ENCODE measurements around the gene SCN5A.

SCN5A gene

DNA sequence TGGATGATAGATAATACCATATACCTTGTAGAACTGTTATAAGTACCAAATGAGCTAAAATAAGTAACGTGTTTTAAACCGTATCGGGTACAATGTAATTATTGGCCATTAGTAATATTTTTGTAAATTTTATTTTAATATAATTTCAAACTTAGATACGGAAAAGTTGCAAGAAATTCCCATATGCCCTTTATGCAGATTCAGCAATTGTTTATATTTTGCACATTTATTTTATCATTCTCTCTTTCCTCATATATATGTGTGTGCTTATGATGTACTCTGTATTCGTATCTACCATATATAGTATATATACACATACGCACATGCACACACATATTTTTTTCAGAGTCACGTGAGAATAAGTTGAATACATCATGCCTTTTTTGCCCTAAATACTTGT is 114.9 kb downstream of the SCN5A start:
- H3K36me3 ChIP-seq (ENCODE audit: control insufficient read depth in 4 of 4, insufficient read depth in 4 of 4, low read length in 3 of 4): peaks cover 2 to 16% (median 4%) of the 10 kb centered on the region in 4 experiments
- H3K27ac ChIP-seq (ENCODE audit: insufficient read depth in 1 of 2, low read depth in 1 of 2, low read length in 2 of 2, poor library complexity in 1 of 2, severe bottlenecking in 2 of 2): no peak overlapping the region
- H3K4me3 ChIP-seq (ENCODE audit: control insufficient read depth in 1 of 7, extremely low read depth in 1 of 7, insufficient read depth in 4 of 7, low read depth in 2 of 7, low read length in 6 of 7): no peak overlapping the region
- WGBS (ENCODE audit: insufficient coverage): no CpG with 5 or more reads among the region's 7 CpGs
- H3K4me1 ChIP-seq (ENCODE audit: control extremely low read depth in 1 of 4, control insufficient read depth in 4 of 4, insufficient read depth in 4 of 4, low read length in 3 of 4): no peaks in the 10 kb centered on the region
- H3K27me3 ChIP-seq (replicated peaks in 2 of 5; ENCODE audit: control insufficient read depth in 4 of 5, insufficient read depth in 5 of 5, low read length in 4 of 5): no peaks in the 10 kb centered on the region
- H3K9me3 ChIP-seq (ENCODE audit: control extremely low read depth in 1 of 5, control insufficient read depth in 4 of 5, insufficient read depth in 2 of 5, low read depth in 1 of 5, low read length in 4 of 5): peaks cover 0 to 7% (median 0%) of the 10 kb centered on the region in 5 experiments
- POLR2A ChIA-PET: no interaction called here
- no peak for DNase-seq
- CTCF ChIA-PET: interaction anchor here (2.1 kb wide), 1 partner anchor 13 kb away, joined by 7 read pairs; no protein-coding TSS in a partner anchor

DNA sequence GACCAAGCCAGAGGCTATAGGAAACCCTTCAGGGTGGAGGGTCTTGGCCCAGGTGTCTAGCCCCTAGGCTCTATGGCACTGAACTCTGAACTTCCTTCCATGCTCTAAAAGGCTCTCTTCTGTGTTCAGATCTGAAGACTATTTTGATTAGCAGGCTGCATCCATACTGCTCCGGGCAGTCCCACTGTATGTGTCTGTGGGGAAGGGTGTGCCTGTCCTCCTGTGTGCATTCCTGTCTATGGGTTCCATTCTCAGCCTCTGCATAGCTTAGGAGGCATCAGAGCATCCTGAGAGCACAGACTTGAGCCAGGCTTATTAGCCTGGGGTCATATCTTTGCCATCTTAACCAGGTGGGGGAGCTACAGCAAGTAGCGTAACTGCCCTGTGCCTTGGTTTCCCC is 115.3 kb downstream of the SCN5A start:
- 100% methylated on average over 1 of the region's 2 CpGs for WGBS (ENCODE audit: insufficient coverage)
- Histone ChIP-seq H3K27ac (ENCODE audit: insufficient read depth in 1 of 2, low read depth in 1 of 2, low read length in 2 of 2, poor library complexity in 1 of 2, severe bottlenecking in 2 of 2) (no peak overlapping the region), H3K9me3 (ENCODE audit: control extremely low read depth in 1 of 5, control insufficient read depth in 4 of 5, insufficient read depth in 2 of 5, low read depth in 1 of 5, low read length in 4 of 5) (peaks cover 0 to 7% (median 0%) of the 10 kb centered on the region in 5 experiments), H3K27me3 (replicated peaks in 2 of 5; ENCODE audit: control insufficient read depth in 4 of 5, insufficient read depth in 5 of 5, low read length in 4 of 5) (no peaks in the 10 kb centered on the region), H3K36me3 (ENCODE audit: control insufficient read depth in 4 of 4, insufficient read depth in 4 of 4, low read length in 3 of 4) (peaks cover 0 to 16% (median 4%) of the 10 kb centered on the region in 4 experiments), H3K4me3 (ENCODE audit: control insufficient read depth in 1 of 7, extremely low read depth in 1 of 7, insufficient read depth in 4 of 7, low read depth in 2 of 7, low read length in 6 of 7) (no peak overlapping the region), H3K4me1 (ENCODE audit: control extremely low read depth in 1 of 4, control insufficient read depth in 4 of 4, insufficient read depth in 4 of 4, low read length in 3 of 4) (no peaks in the 10 kb centered on the region)
- ChIA-PET CTCF (interaction anchor here (2.1 kb wide), 1 partner anchor 13 kb away, joined by 7 read pairs; no protein-coding TSS in a partner anchor), POLR2A (no interaction called here)
- no peak for DNase-seq

DNA sequence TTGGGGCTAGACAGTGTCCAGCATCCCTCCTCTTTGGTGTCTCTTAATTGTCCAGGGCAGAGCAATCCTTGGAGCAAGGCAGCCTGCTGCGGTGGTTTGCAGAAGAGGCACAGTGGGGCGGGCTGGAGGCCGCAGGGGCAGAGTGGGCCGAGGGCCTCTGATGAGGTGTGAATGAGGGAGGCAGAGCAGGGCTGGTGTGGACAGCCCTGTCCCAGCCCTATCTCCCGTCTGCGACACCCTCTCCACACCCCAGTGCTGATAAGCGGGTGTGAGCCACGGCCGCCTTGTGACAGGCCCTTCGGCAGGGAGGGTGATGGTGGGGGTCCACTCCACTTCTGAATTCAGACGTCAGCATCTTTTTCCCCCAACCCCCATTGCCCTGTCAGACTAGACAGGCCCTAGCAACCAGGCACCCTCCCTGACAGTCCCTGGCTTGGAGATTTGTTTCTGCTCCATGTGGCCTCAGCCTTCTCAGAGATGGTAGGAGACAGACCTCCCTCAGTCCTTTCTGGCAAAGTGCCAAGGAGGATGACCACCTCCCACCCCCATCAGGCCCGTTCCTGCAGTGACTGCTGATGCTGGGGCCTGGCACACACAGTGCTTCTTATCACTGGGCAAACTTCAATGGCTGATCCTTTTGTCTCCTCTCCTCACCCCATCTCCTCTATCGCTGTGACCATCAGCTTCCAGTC is 116.1 kb downstream of the SCN5A start:
- WGBS (ENCODE audit: insufficient coverage): 100% methylated on average over 8 of the region's 13 CpGs
- Histone ChIP-seq H3K4me3 (ENCODE audit: control insufficient read depth in 1 of 7, extremely low read depth in 1 of 7, insufficient read depth in 4 of 7, low read depth in 2 of 7, low read length in 6 of 7) (no peak overlapping the region), H3K4me1 (ENCODE audit: control extremely low read depth in 1 of 4, control insufficient read depth in 4 of 4, insufficient read depth in 4 of 4, low read length in 3 of 4) (no peaks in the 10 kb centered on the region), H3K27me3 (replicated peaks in 2 of 5; ENCODE audit: control insufficient read depth in 4 of 5, insufficient read depth in 5 of 5, low read length in 4 of 5) (no peaks in the 10 kb centered on the region), H3K36me3 (ENCODE audit: control insufficient read depth in 4 of 4, insufficient read depth in 4 of 4, low read length in 3 of 4) (peaks cover 2 to 16% (median 5%) of the 10 kb centered on the region in 4 experiments), H3K9me3 (ENCODE audit: control extremely low read depth in 1 of 5, control insufficient read depth in 4 of 5, insufficient read depth in 2 of 5, low read depth in 1 of 5, low read length in 4 of 5) (peaks cover 0 to 7% (median 0%) of the 10 kb centered on the region in 5 experiments), H3K27ac (ENCODE audit: insufficient read depth in 1 of 2, low read depth in 1 of 2, low read length in 2 of 2, poor library complexity in 1 of 2, severe bottlenecking in 2 of 2) (no peak overlapping the region)
- ChIA-PET CTCF (interaction anchor here (2.1 kb wide), 1 partner anchor 12 kb away, joined by 7 read pairs; no protein-coding TSS in a partner anchor), POLR2A (no interaction called here)
- DNase-seq: no peak

DNA sequence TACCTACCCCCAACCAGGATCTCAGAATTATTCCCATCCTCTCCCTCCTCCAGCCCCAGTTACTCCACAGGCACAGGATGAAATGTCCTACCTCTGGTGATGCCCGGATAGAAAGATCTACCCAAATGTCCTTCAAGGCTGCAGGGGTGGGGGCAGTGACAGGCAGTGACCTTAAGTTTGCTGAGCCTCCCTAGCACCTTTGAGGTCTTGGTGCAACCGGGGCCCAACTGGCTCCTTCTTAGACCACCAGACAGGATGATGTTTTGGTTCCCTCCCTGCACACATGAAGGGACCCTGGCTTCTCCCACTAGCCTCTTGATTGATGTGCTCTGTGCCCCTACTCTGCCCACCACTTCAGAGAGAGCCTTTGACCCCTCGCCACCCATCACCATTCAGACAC is 117.0 kb downstream of the SCN5A start:
- CTCF ChIA-PET: no interaction called here
- Histone ChIP-seq H3K27me3 (replicated peaks in 2 of 5; ENCODE audit: control insufficient read depth in 4 of 5, insufficient read depth in 5 of 5, low read length in 4 of 5) (no peaks in the 10 kb centered on the region), H3K27ac (ENCODE audit: insufficient read depth in 1 of 2, low read depth in 1 of 2, low read length in 2 of 2, poor library complexity in 1 of 2, severe bottlenecking in 2 of 2) (no peak overlapping the region), H3K36me3 (ENCODE audit: control insufficient read depth in 4 of 4, insufficient read depth in 4 of 4, low read length in 3 of 4) (peaks cover 3 to 18% (median 9%) of the 10 kb centered on the region in 4 experiments), H3K9me3 (ENCODE audit: control extremely low read depth in 1 of 5, control insufficient read depth in 4 of 5, insufficient read depth in 2 of 5, low read depth in 1 of 5, low read length in 4 of 5) (peaks cover 0 to 7% (median 0%) of the 10 kb centered on the region in 5 experiments), H3K4me1 (ENCODE audit: control extremely low read depth in 1 of 4, control insufficient read depth in 4 of 4, insufficient read depth in 4 of 4, low read length in 3 of 4) (no peaks in the 10 kb centered on the region), H3K4me3 (ENCODE audit: control insufficient read depth in 1 of 7, extremely low read depth in 1 of 7, insufficient read depth in 4 of 7, low read depth in 2 of 7, low read length in 6 of 7) (no peak overlapping the region)
- no peak for DNase-seq
- POLR2A ChIA-PET: no interaction called here
- WGBS (ENCODE audit: insufficient coverage): 100% methylated on average over 1 of the region's 3 CpGs

DNA sequence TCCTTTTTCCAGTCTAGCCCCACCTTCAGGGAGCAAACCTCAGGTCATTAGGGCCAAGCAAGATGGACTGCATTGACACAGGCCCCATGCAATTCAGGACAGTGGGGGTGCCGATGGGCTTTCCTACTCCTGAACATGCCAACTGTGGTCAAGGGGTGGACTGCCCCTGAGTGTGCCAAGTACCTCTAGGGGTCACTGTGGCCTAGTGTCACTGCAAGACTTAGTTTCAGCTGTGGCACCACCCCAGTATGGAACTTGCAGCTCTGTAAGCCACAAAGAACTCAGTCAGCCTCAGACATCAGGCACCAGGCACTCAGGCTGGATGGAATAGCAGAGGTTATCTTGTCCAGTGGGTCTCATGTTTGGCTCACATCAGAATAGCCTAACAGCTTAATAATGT is 121.0 kb downstream of the SCN5A start:
- Histone ChIP-seq H3K4me3 (ENCODE audit: control insufficient read depth in 1 of 7, extremely low read depth in 1 of 7, insufficient read depth in 4 of 7, low read depth in 2 of 7, low read length in 6 of 7) (no peak overlapping the region), H3K27ac (ENCODE audit: insufficient read depth in 1 of 2, low read depth in 1 of 2, low read length in 2 of 2, poor library complexity in 1 of 2, severe bottlenecking in 2 of 2) (no peak overlapping the region), H3K27me3 (replicated peaks in 2 of 5; ENCODE audit: control insufficient read depth in 4 of 5, insufficient read depth in 5 of 5, low read length in 4 of 5) (no peaks in the 10 kb centered on the region), H3K4me1 (ENCODE audit: control extremely low read depth in 1 of 4, control insufficient read depth in 4 of 4, insufficient read depth in 4 of 4, low read length in 3 of 4) (no peaks in the 10 kb centered on the region), H3K36me3 (ENCODE audit: control insufficient read depth in 4 of 4, insufficient read depth in 4 of 4, low read length in 3 of 4) (peaks cover 7 to 33% (median 22%) of the 10 kb centered on the region in 4 experiments), H3K9me3 (ENCODE audit: control extremely low read depth in 1 of 5, control insufficient read depth in 4 of 5, insufficient read depth in 2 of 5, low read depth in 1 of 5, low read length in 4 of 5) (no peaks in the 10 kb centered on the region)
- DNase-seq: peak in 1 of 3 donors; percentile 2
- POLR2A ChIA-PET: no interaction called here
- no CpG with 5 or more reads among the region's 1 CpG for WGBS (ENCODE audit: insufficient coverage)
- CTCF ChIA-PET: interaction anchor here (0.7 kb wide), 1 partner anchor 153 kb away, joined by 3 read pairs; no protein-coding TSS in a partner anchor

DNA sequence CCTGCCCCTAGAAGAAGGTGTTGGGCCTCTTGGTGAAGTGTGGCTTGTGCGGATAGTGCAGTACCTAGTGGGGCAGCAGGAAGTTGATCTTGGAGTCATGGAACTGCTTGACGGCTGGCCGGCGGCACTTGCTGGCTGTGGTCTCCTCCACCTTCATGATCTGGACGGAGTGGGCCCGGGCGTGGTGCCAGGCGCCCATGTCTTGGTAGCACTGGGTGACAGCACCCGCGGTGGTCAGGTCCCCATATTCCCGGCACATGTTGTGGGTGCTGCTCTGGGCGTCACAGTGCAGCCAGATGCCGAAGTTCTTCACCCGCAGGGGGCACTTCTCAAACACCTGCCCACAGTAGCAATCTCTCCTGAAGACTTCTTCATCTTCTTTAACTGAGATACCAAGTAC is 122.7 kb downstream of the SCN5A start:
- no peaks in the 10 kb centered on the region for H3K27me3 ChIP-seq (replicated peaks in 2 of 5; ENCODE audit: control insufficient read depth in 4 of 5, insufficient read depth in 5 of 5, low read length in 4 of 5)
- no peak overlapping the region for H3K27ac ChIP-seq (ENCODE audit: insufficient read depth in 1 of 2, low read depth in 1 of 2, low read length in 2 of 2, poor library complexity in 1 of 2, severe bottlenecking in 2 of 2)
- H3K36me3 ChIP-seq (ENCODE audit: control insufficient read depth in 4 of 4, insufficient read depth in 4 of 4, low read length in 3 of 4): peaks cover 7 to 37% (median 24%) of the 10 kb centered on the region in 4 experiments
- CTCF ChIA-PET: interaction anchor here (6.7 kb wide), 1 partner anchor 126 kb away, joined by 42 read pairs; no protein-coding TSS in a partner anchor
- H3K4me3 ChIP-seq (ENCODE audit: control insufficient read depth in 1 of 7, extremely low read depth in 1 of 7, insufficient read depth in 4 of 7, low read depth in 2 of 7, low read length in 6 of 7): no peak overlapping the region
- H3K4me1 ChIP-seq (ENCODE audit: control extremely low read depth in 1 of 4, control insufficient read depth in 4 of 4, insufficient read depth in 4 of 4, low read length in 3 of 4): no peaks in the 10 kb centered on the region
- no peak for DNase-seq
- WGBS (ENCODE audit: insufficient coverage): 97% methylated on average over 10 of the region's 14 CpGs
- POLR2A ChIA-PET: no interaction called here
- H3K9me3 ChIP-seq (ENCODE audit: control extremely low read depth in 1 of 5, control insufficient read depth in 4 of 5, insufficient read depth in 2 of 5, low read depth in 1 of 5, low read length in 4 of 5): no peaks in the 10 kb centered on the region

DNA sequence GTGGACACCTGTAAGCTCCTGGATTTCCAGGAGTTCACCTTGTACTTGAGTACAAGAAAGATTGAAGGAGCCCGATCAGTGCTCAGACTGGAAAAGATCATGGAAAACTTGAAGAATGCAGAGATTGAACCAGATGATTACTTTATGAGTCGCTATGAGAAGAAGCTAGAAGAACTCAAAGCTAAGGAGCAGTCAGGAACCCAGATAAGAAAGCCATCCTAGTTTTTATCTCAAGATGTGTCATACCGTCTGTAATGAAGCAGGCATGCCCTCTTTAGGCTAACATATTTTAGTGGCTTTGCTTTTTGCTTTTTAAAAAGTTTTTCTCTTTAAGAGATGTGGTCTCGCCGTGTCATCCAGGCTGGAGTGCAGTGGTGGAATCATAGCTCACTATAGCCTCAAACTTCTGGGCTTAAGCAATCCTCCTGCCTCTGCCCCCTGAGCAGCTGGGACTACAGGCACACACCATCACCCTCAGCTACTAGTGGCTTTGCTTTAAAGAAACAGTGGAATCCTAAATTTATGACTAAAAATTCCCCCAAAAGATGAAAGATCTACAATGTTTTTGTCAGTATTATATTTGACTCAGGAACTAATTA is 125.2 kb downstream of the SCN5A start:
- Histone ChIP-seq H3K27me3 (replicated peaks in 2 of 5; ENCODE audit: control insufficient read depth in 4 of 5, insufficient read depth in 5 of 5, low read length in 4 of 5) (no peaks in the 10 kb centered on the region), H3K4me1 (ENCODE audit: control extremely low read depth in 1 of 4, control insufficient read depth in 4 of 4, insufficient read depth in 4 of 4, low read length in 3 of 4) (peaks cover 0 to 11% (median 1%) of the 10 kb centered on the region in 4 experiments), H3K4me3 (ENCODE audit: control insufficient read depth in 1 of 7, extremely low read depth in 1 of 7, insufficient read depth in 4 of 7, low read depth in 2 of 7, low read length in 6 of 7) (no peak overlapping the region), H3K27ac (ENCODE audit: insufficient read depth in 1 of 2, low read depth in 1 of 2, low read length in 2 of 2, poor library complexity in 1 of 2, severe bottlenecking in 2 of 2) (no peak overlapping the region), H3K9me3 (ENCODE audit: control extremely low read depth in 1 of 5, control insufficient read depth in 4 of 5, insufficient read depth in 2 of 5, low read depth in 1 of 5, low read length in 4 of 5) (no peaks in the 10 kb centered on the region), H3K36me3 (ENCODE audit: control insufficient read depth in 4 of 4, insufficient read depth in 4 of 4, low read length in 3 of 4) (peaks cover 7 to 32% (median 23%) of the 10 kb centered on the region in 4 experiments)
- POLR2A ChIA-PET: no interaction called here
- CTCF ChIA-PET: interaction anchor here (0.9 to 6.7 kb wide), 7 partner anchors 9 to 476 kb away, joined by 3 to 42 read pairs (median 4); no protein-coding TSS in a partner anchor
- WGBS (ENCODE audit: insufficient coverage): 93% methylated on average over 3 of the region's 5 CpGs
- DNase-seq: no peak

All from common myeloid progenitor, CD34-positive (primary cell).